Keratinocyte (primary cell): Measurements from ENCODE around the gene PRMT1. TPM values are rescaled to one million over a fixed set of nuclear protein-coding genes. Genes with fewer than 3 reads are reported as not detected.

Source experiments
- DNase-seq: peaks from one replicate; pipeline ENCODE4 v3.0.0-alpha.2; 2011; ENCODE audit warnings: low read depth, missing footprints, low spot score
- FAIRE-seq: peaks from 2 replicates; lab custom pipeline; 2011; peaks lifted over from hg19 to GRCh38; lab: Jason Lieb, UNC
- H2AFZ ChIP-seq: 2 replicates; pipeline ENCODE4 v1.6.0; 2012; ENCODE audit warnings: low read length, control low read depth, inconsistent platforms; ENCODE audit not compliant: control insufficient read depth
- H3K27ac ChIP-seq: 2 replicates; pipeline ENCODE4 v1.5.1; 2011; ENCODE audit warnings: low read length; ENCODE audit not compliant: control insufficient read depth, insufficient read depth
- H3K27me3 ChIP-seq: 3 replicates; pipeline ENCODE4 v1.6.0; 2011; ENCODE audit warnings: low read length; ENCODE audit not compliant: control insufficient read depth, insufficient read depth; ENCODE audit errors: extremely low read depth
- H3K36me3 ChIP-seq, 2 experiments: 2 replicates in 1 of 2; 3 replicates in 1 of 2; pipeline ENCODE4 v1.5.1; 2011; ENCODE audit warnings: low read length in 2 of 2, mild to moderate bottlenecking in 1 of 2; ENCODE audit not compliant: control insufficient read depth in 2 of 2, insufficient read depth in 2 of 2; ENCODE audit errors: extremely low read depth in 1 of 2
- H3K4me1 ChIP-seq: 3 replicates; pipeline ENCODE4 v1.5.1; 2011; ENCODE audit warnings: low read length; ENCODE audit not compliant: control insufficient read depth, insufficient read depth; ENCODE audit errors: extremely low read depth
- H3K4me2 ChIP-seq: 3 replicates; pipeline ENCODE4 v1.6.0; 2011; ENCODE audit warnings: low read depth, low read length; ENCODE audit not compliant: control insufficient read depth, insufficient read depth; ENCODE audit errors: extremely low read depth
- H3K4me3 ChIP-seq, 3 experiments: fragments of 200-600 bp in 1 of 3; sonication (generic) in 1 of 3; 2 replicates in 2 of 3; 3 replicates in 1 of 3; pipeline ENCODE4 v1.5.1; 2011 to 2016; ENCODE audit warnings: low read length in 3 of 3, mild to moderate bottlenecking in 3 of 3, control low read depth in 2 of 3, inconsistent platforms in 1 of 3, low read depth in 1 of 3, mixed read lengths in 1 of 3, mixed run types in 1 of 3, moderate library complexity in 1 of 3; ENCODE audit not compliant: control insufficient read depth in 2 of 3, insufficient read depth in 2 of 3; ENCODE audit errors: extremely low read depth in 1 of 3
- H3K79me2 ChIP-seq: 2 replicates; pipeline ENCODE4 v1.6.0; 2012; ENCODE audit warnings: low read length; ENCODE audit not compliant: control insufficient read depth, insufficient read depth
- H3K9ac ChIP-seq: 3 replicates; pipeline ENCODE4 v1.6.0; 2011; ENCODE audit warnings: low read length; ENCODE audit not compliant: control insufficient read depth, insufficient read depth; ENCODE audit errors: extremely low read depth
- H3K9me1 ChIP-seq: 3 replicates; pipeline ENCODE4 v1.6.0; 2011; ENCODE audit warnings: low read length; ENCODE audit not compliant: control insufficient read depth, insufficient read depth; ENCODE audit errors: extremely low read depth
- H3K9me3 ChIP-seq: 2 replicates; pipeline ENCODE4 v1.5.1; 2012; ENCODE audit warnings: low read depth, low read length; ENCODE audit not compliant: control insufficient read depth
- H4K20me1 ChIP-seq: 3 replicates; pipeline ENCODE4 v1.6.0; 2011; ENCODE audit warnings: low read length; ENCODE audit not compliant: control insufficient read depth, insufficient read depth; ENCODE audit errors: extremely low read depth
- CTCF ChIP-seq, 3 experiments: IDR thresholded peaks in 1 of 3; conservative IDR thresholded peaks in 1 of 3; optimal IDR thresholded peaks in 1 of 3; 2 replicates in 2 of 3; 3 replicates in 1 of 3; pipeline versions ENCODE3 to v1.5.1; 2011; ENCODE audit warnings: low read length in 3 of 3, mild to moderate bottlenecking in 3 of 3, moderate library complexity in 2 of 3, control low read depth in 1 of 3, inconsistent platforms in 1 of 3; ENCODE audit not compliant: insufficient read depth in 2 of 3; ENCODE audit errors: extremely low read depth in 1 of 3
- EZH2 ChIP-seq: IDR thresholded peaks from one replicate; pipeline ENCODE4 v1.6.1; 2012; ENCODE audit warnings: inconsistent platforms, mild to moderate bottlenecking, low read length, moderate library complexity
- dilution Hi-C: fragments of 300-500 bp; cut with MboI; formaldehyde crosslinking; loops from one replicate; pipeline ENCODE4 v1.7.0; 2020; ENCODE audit warnings: low sequenced_read_pairs; ENCODE audit not compliant: extremely low pct_ligation_motif_present
- polyA plus RNA-seq, 5 experiments: library from polyadenylated mRNA; depleted of rRNA in 3 of 5; stranded (reverse) in 3 of 5; stranded (forward) in 1 of 5; unstranded in 1 of 5; fragments of >200 nt; gene quantifications; 1 replicate in 1 of 5; 2 replicates in 3 of 5; 3 replicates in 1 of 5; pipeline versions ENCODE4 v1.2.1 to v1.2.3, GENCODE V29; 2011 to 2012; ENCODE audit warnings: missing spikeins in 2 of 5, low read depth in 1 of 5, low replicate concordance in 1 of 5

Gene PRMT1
- polyA plus RNA-seq, 1 donor (not counting 4 experiments of a cell fraction or from before 2014, with no cell fraction given): 280 TPM

- no peak for DNase-seq
- Histone ChIP-seq H3K9me3 (no peaks in the 10 kb centered on the region), H3K9ac (no peak overlapping the region), H3K27me3 (no peaks in the 10 kb centered on the region), H3K9me1 (no peaks in the 10 kb centered on the region), H3K27ac (no peak overlapping the region), H3K36me3 (peaks cover 42 to 46% of the 10 kb centered on the region in 2 experiments), H3K79me2 (peaks cover 16% of the 10 kb centered on the region), H4K20me1 (peaks cover 15% of the 10 kb centered on the region), H3K4me2 (no peak overlapping the region), H3K4me3 (no peak overlapping the region), H2AFZ (no peak overlapping the region), H3K4me1 (peaks cover 16% of the 10 kb centered on the region)
- FAIRE-seq: no peak
- dilution Hi-C loops: no loop called here
- TF ChIP-seq EZH2 (no peak), CTCF (optimal IDR thresholded peaks at IDR 0.05 in 1 of 3, IDR thresholded peaks at IDR 0.05 in 1 of 3, conservative IDR thresholded peaks at IDR 0.05 in 1 of 3; ENCODE audit: extremely low read depth in 1 of 3, insufficient read depth in 2 of 3, low read length in 3 of 3) (no peak)
Measured at GRCh38 chr19:49685845-49686332, 8.8 kb downstream of the PRMT1 start.

GRCh38 chr19:49686503-49687088 is 9.5 kb downstream of the PRMT1 start:
- H2AFZ ChIP-seq: no peak overlapping the region
- H3K4me1 ChIP-seq: peaks cover 21% of the 10 kb centered on the region
- peaks cover 12% of the 10 kb centered on the region for H3K79me2 ChIP-seq
- H3K9me3 ChIP-seq: no peaks in the 10 kb centered on the region
- H3K4me3 ChIP-seq: no peak overlapping the region
- H3K36me3 ChIP-seq: peaks cover 38 to 43% of the 10 kb centered on the region in 2 experiments
- no peak overlapping the region for H3K4me2 ChIP-seq
- peaks cover 12% of the 10 kb centered on the region for H4K20me1 ChIP-seq
- no peak for TF ChIP-seq EZH2
- no peak for TF ChIP-seq CTCF (optimal IDR thresholded peaks at IDR 0.05 in 1 of 3, IDR thresholded peaks at IDR 0.05 in 1 of 3, conservative IDR thresholded peaks at IDR 0.05 in 1 of 3; ENCODE audit: extremely low read depth in 1 of 3, insufficient read depth in 2 of 3, low read length in 3 of 3)
- H3K9ac ChIP-seq: no peak overlapping the region
- DNase-seq (no peak), FAIRE-seq (no peak)
- dilution Hi-C loops: no loop called here
- no peaks in the 10 kb centered on the region for H3K9me1 ChIP-seq
- H3K27me3 ChIP-seq: no peaks in the 10 kb centered on the region
- H3K27ac ChIP-seq: no peak overlapping the region
